Left ventricle myocardium inferior (tissue), 1 donor: ENCODE results near the gene LRCH2. TPM values are rescaled to one million over a fixed set of nuclear protein-coding genes. Genes with fewer than 3 reads are reported as not detected.

ENCODE experiments used
- DNase-seq: peaks from one replicate; pipeline ENCODE4 v3.0.0-alpha.2; 2020
- H3K27ac ChIP-seq: fragments of 200-600 bp; replicated peaks from 2 replicates; pipeline ENCODE4 v1.8.0; 2021
- H3K27me3 ChIP-seq: fragments of 200-600 bp; 2 replicates; pipeline ENCODE4 v1.8.0; 2021; ENCODE audit warnings: low read depth
- H3K36me3 ChIP-seq: fragments of 200-600 bp; 2 replicates; pipeline ENCODE4 v1.8.0; 2021
- H3K4me1 ChIP-seq: fragments of 200-600 bp; 2 replicates; pipeline ENCODE4 v1.8.0; 2021
- H3K4me3 ChIP-seq: fragments of 200-600 bp; 2 replicates; pipeline ENCODE4 v1.8.0; 2021; ENCODE audit warnings: mild to moderate bottlenecking, moderate library complexity
- H3K9me3 ChIP-seq: fragments of 200-600 bp; replicated peaks from 2 replicates; pipeline ENCODE4 v1.8.0; 2021
- CTCF ChIP-seq: fragments of 200-600 bp; IDR thresholded peaks from 2 replicates; pipeline ENCODE4 v1.8.0; 2021; ENCODE audit warnings: antibody characterized with exemption, mild to moderate bottlenecking, borderline replicate concordance
- intact Hi-C: fragments of 100-400 bp; cut with micrococcal nuclease; formaldehyde crosslinking; loops from one replicate; pipeline ENCODE4 v1.11.0; 2022
- total RNA-seq: library from RNA; stranded (reverse); fragmentation: NEBNext Ultra II Directional; extraction: Animal tissue kit (Norgen Biotek cat#: 25700); gene quantifications from one replicate; pipeline ENCODE4 v1.2.1, GENCODE V29; 2021
- donor health status: DM: no; HTN: yes; CAD: no; lungs with severe emphysema.

Gene LRCH2
- total RNA-seq, 1 donor from 2014 or later: 1.0 TPM

GRCh38 chrX:115251458-115252233, 17.8 kb upstream of the LRCH2 start:
- no peak overlapping the region for H3K27ac ChIP-seq
- no peaks in the 10 kb centered on the region for H3K4me1 ChIP-seq
- H3K4me3 ChIP-seq: no peak overlapping the region
- TF ChIP-seq CTCF: no peak
- no peaks in the 10 kb centered on the region for H3K27me3 ChIP-seq
- no peaks in the 10 kb centered on the region for H3K36me3 ChIP-seq
- intact Hi-C loops: no loop called here
- DNase-seq: no peak
- H3K9me3 ChIP-seq: no peaks in the 10 kb centered on the region

GRCh38 chrX:115237056-115237455, 3.2 kb upstream of the LRCH2 start:
- Histone ChIP-seq H3K9me3 (no peaks in the 10 kb centered on the region), H3K27me3 (no peaks in the 10 kb centered on the region)

GRCh38 chrX:115236560-115236959, 2.7 kb upstream of the LRCH2 start:
- Histone ChIP-seq H3K4me1 (peaks cover 5% of the 10 kb centered on the region), H3K4me3 (no peak overlapping the region), H3K27me3 (no peaks in the 10 kb centered on the region), H3K9me3 (no peaks in the 10 kb centered on the region), H3K27ac (no peak overlapping the region), H3K36me3 (no peaks in the 10 kb centered on the region)
- TF ChIP-seq CTCF: no peak
- intact Hi-C loops: no loop called here
- no peak for DNase-seq

More at GRCh38 chrX:115237056-115237455, 3.2 kb upstream of the LRCH2 start:
- TF ChIP-seq CTCF: no peak
- intact Hi-C loops: no loop called here
- no peak overlapping the region for H3K27ac ChIP-seq
- H3K4me3 ChIP-seq: no peak overlapping the region
- DNase-seq: no peak
- peaks cover 5% of the 10 kb centered on the region for H3K4me1 ChIP-seq
- no peaks in the 10 kb centered on the region for H3K36me3 ChIP-seq

- Histone ChIP-seq H3K4me3 (peak overlapping the region; percentile 72), H3K27ac (no peak overlapping the region), H3K27me3 (no peaks in the 10 kb centered on the region), H3K9me3 (no peaks in the 10 kb centered on the region), H3K4me1 (peaks cover 5% of the 10 kb centered on the region), H3K36me3 (no peaks in the 10 kb centered on the region)
- DNase-seq: no peak
- intact Hi-C loops: no loop called here
- TF ChIP-seq CTCF: no peak
These were observed 565 bp upstream of the LRCH2 start for GRCh38 chrX:115234461-115234860.

- Histone ChIP-seq H3K9me3 (no peaks in the 10 kb centered on the region), H3K27me3 (no peaks in the 10 kb centered on the region), H3K4me3 (peak overlapping the region; percentile 72), H3K4me1 (peaks cover 5% of the 10 kb centered on the region), H3K36me3 (no peaks in the 10 kb centered on the region), H3K27ac (peak overlapping the region; percentile 48)
- intact Hi-C loops: no loop called here
- TF ChIP-seq CTCF: no peak
- DNase-seq: no peak
These were observed 881 bp downstream of the LRCH2 start for GRCh38 chrX:115232933-115233496.
